D721Med (cell line): ENCODE results near the gene PTGES2.

Experiments used
- DNase-seq: peaks from one replicate; pipeline ENCODE4 v3.0.0; 2011; ENCODE audit warnings: low spot score; ENCODE audit not compliant: insufficient read length
- FAIRE-seq: peaks from 2 replicates; lab custom pipeline; 2011; peaks lifted over from hg19 to GRCh38; lab: Jason Lieb, UNC
- TF ChIP-seq, protein P1 (sequence below): IDR thresholded peaks from 2 replicates; pipeline ENCODE4 v1.5.1; 2012; ENCODE audit warnings: mild to moderate bottlenecking, control low read depth; ENCODE audit not compliant: insufficient read depth; ENCODE audit errors: missing control alignments

The PTGES2 gene

DNA sequence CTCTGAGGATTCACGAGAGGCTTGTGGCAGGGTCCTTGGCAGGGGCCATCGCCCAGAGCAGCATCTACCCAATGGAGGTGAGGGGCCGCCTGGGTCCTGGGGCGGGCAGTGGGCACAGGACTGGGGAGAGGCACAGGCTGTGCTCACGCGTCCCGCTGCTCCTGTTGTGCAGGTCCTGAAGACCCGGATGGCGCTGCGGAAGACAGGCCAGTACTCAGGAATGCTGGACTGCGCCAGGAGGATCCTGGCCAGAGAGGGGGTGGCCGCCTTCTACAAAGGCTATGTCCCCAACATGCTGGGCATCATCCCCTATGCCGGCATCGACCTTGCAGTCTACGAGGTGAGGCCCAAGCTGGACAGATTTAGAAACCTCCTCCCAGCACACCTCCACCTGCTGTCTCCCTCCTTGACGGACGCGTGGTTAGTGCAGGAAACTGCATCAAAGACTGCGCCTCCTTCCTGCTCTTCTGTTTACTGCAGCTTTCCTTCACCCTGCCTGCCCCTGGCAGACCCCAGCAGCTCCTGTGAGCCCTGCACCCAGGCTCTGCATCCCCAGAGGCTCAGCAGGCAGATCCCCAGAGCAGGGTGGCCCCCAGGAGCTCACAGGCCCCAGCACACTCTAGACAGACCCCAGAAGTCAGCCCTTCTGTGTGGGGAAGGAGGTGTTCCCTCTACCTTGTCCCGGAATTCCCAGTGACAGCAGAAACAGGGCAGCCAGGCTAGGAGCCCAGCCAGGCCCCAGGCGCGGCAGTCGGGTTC, 21.2 kb downstream of the PTGES2 start:
- TF ChIP-seq, protein P1, sequence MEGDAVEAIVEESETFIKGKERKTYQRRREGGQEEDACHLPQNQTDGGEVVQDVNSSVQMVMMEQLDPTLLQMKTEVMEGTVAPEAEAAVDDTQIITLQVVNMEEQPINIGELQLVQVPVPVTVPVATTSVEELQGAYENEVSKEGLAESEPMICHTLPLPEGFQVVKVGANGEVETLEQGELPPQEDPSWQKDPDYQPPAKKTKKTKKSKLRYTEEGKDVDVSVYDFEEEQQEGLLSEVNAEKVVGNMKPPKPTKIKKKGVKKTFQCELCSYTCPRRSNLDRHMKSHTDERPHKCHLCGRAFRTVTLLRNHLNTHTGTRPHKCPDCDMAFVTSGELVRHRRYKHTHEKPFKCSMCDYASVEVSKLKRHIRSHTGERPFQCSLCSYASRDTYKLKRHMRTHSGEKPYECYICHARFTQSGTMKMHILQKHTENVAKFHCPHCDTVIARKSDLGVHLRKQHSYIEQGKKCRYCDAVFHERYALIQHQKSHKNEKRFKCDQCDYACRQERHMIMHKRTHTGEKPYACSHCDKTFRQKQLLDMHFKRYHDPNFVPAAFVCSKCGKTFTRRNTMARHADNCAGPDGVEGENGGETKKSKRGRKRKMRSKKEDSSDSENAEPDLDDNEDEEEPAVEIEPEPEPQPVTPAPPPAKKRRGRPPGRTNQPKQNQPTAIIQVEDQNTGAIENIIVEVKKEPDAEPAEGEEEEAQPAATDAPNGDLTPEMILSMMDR, result no peak
- no peak for DNase-seq
- no peak for FAIRE-seq

DNA sequence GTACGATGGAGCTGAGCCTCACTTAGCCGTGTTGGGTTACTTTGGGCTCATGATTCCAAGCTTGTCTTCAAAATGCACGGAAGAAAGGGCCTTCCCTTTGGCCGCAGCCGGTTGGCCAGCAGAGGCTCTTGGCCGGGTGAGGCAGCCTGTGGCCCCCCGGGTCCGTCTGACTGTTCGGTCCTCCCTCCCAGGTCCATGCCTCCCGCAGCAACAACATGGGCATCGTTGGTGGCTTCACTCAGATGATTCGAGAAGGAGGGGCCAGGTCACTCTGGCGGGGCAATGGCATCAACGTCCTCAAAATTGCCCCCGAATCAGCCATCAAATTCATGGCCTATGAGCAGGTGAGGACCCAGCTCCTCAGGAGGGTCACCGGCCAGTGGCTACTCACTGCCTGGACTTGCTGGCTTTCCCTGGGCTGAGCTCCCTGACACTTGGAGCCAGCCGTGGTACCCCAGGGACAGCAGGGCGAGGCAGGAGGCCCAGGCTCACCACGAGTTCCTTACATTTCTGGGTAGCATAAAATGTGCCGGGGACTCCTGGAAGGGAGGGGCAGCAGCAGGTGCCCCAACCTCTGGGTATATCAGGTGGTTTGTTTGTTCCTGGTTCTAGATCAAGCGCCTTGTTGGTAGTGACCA, 21.9 kb downstream of the PTGES2 start:
- TF ChIP-seq, protein P1, result no peak
- FAIRE-seq, result no peak
- DNase-seq, result no peak

DNA sequence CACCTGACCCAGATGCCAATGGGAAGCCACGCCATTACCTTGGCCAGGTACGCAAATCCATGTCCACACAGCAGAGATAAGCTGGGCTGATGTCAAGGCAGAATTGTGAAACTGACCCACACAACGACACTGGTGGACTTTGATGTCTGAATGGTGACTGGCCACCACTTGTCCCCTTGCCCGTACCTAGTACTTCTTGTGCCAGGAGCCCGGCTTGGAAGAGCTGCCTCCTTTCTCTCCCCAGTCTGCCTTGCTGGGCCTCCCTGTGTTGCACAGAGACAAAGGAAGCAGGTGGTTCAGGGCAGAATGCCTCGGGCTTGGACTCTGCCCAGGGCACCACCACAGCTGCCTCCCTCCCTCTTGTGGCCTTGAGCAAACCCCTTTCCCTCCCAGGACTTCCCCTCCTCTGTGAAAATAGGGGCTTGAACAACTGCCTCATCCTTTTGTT, 23.3 kb downstream of the PTGES2 start:
- FAIRE-seq (no peak), DNase-seq (no peak)
- TF ChIP-seq, protein P1, result no peak

DNA sequence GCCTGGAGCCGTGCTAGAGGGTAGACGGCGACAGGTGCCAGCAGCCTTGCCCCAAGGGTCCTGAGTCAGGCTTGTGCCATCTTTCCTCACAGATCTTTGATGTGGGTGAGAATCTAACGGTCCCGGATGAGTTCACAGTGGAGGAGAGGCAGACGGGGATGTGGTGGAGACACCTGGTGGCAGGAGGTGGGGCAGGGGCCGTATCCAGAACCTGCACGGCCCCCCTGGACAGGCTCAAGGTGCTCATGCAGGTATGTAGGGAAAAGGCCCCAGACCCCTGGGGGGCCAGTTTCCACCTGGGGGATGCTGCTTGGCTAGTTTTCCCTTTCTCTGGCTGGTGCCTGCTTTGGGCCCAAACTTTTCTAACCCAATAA, 24.0 kb downstream of the PTGES2 start:
- FAIRE-seq (no peak), DNase-seq (no peak)
- TF ChIP-seq, protein P1, result no peak

DNA sequence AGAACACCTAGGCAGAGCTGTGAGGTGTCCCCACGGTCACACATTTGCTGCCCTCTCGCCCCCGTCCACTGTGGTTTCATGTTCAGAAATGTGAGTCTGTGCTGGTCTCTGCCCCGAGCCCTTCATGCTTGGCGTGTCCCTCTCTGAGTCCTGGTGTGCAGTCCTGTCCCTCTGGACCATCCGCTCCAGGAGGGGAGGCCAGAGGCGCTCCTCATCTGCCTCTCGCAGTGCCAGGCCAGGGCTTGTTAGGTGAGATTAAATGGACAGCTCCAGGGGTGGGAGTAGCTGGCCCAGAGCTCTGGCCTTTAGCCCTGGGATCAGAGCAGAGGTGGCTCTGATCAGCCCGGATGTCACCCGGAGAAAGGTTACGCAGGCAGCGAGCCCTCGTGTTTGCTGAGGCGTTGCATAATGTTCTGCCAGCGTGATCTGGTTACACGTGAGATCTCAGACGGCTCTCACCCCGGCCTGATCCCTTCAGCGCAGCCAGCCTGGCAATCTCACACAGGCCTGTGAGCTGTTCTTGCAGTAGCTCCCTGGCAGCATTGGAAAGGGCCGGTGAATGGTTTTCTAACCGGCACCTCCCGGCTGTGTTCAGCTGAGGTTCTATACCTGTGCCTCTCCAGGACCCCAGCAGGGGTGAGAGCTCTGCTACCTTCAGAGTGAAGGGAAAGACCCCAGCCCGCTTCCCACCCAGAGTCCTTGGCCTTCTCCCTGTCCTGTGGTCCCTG, 24.5 kb downstream of the PTGES2 start:
- DNase-seq (no peak), FAIRE-seq (no peak)
- TF ChIP-seq, protein P1, result no peak

DNA sequence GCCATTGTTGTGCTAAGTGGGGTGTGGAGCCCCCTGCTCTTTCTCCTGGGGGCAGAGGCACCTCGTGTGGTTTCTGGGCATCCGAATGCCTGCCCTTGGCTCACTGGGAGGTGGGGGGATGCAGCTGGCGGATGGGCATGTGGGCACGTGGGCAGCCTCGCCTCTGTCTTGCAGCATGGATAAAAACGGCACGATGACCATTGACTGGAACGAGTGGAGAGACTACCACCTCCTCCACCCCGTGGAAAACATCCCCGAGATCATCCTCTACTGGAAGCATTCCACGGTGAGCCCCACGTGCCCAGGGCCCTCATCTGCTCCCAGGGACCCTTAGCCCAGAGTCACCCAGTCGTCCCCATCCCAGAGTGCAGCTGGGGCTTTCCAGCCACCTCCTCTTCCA, 25.3 kb downstream of the PTGES2 start:
- TF ChIP-seq, protein P1, result no peak
- no peak for FAIRE-seq
- no peak for DNase-seq
